HCT116 (cell line): ENCODE measurements around the gene TGM2. TPM values are rescaled to one million over a fixed set of nuclear protein-coding genes. Genes with fewer than 3 reads are reported as not detected.

Experiments
- ATAC-seq: fragments of 200-7000 bp; cut with Tn5 transposase; 2 replicates; pipeline ENCODE4 v1.9.1; 2020; ENCODE audit warnings: mild to moderate bottlenecking, moderate library complexity
- BruUV-seq: library from RNA; stranded (reverse); fragments of 400-500 nt; replicated peaks from 2 replicates; lab custom pipeline; 2021; lab: Mats Ljungman, UMichigan
- CTCF ChIA-PET: fragments of 300-600 bp; sonication (Branson Sonifier 250); formaldehyde crosslinking; loops from one replicate; lab custom pipeline; 2021; ENCODE audit warnings: antibody characterized with exemption; lab: Charles Lee
- POLR2A ChIA-PET: fragments of 300-600, 350-600 bp; sonication (Branson Sonifier 250); formaldehyde crosslinking; loops from one replicate; lab custom pipeline; 2021; ENCODE audit warnings: antibody characterized with exemption; lab: Charles Lee
- RAD21 ChIA-PET, 2 experiments: fragments of 300-600 bp; sonication (Branson Sonifier 250); formaldehyde crosslinking; loops; one replicate each; lab custom pipeline; 2023; ENCODE audit warnings: low total read pairs in 2 of 2; ENCODE audit not compliant: uncharacterized antibody in 2 of 2, unreplicated experiment in 2 of 2, low non-redundant PET in 1 of 2; lab: Charles Lee
- DNase-seq: peaks from one replicate; pipeline ENCODE4 v3.0.0-alpha.2; 2010; ENCODE audit warnings: low read depth, low spot score
- H2AFZ ChIP-seq: fragments of 200-600 bp; shearing (Covaris generic), sonication (generic); 2 replicates; pipeline ENCODE4 v1.6.1; 2017; ENCODE audit warnings: low read depth, mixed run types, mixed read lengths, antibody characterized with exemption, low read length; ENCODE audit not compliant: poor library complexity, severe bottlenecking
- H3K27ac ChIP-seq: 2 replicates; pipeline ENCODE4 v1.5.1; 2012; ENCODE audit warnings: low read depth, low read length
- H3K27me3 ChIP-seq: fragments of 200-600 bp; sonication (generic); 2 replicates; pipeline ENCODE4 v1.6.1; 2016; ENCODE audit warnings: mixed run types, low read length, mixed read lengths; ENCODE audit not compliant: insufficient read depth
- H3K36me3 ChIP-seq, 2 experiments: fragments of 200-500 bp in 1 of 2; fragments of 200-600 bp in 1 of 2; sonication (Bioruptor generic) in 1 of 2; sonication (generic) in 1 of 2; 2 replicates each; pipeline versions ENCODE4 v1.5.1 to v1.6.1; 2014 to 2016; ENCODE audit warnings: low read length in 2 of 2, inconsistent platforms in 1 of 2, mixed read lengths in 1 of 2, mixed run types in 1 of 2; ENCODE audit not compliant: insufficient read depth in 2 of 2, control insufficient read depth in 1 of 2
- H3K4me1 ChIP-seq, 2 experiments: fragments of 200-600 bp in 1 of 2; sonication (generic) in 1 of 2; 2 replicates each; pipeline versions ENCODE4 v1.5.1 to v1.6.1; 2012 to 2017; ENCODE audit warnings: low read length in 2 of 2, inconsistent platforms in 1 of 2, mild to moderate bottlenecking in 1 of 2, mixed read lengths in 1 of 2, mixed run types in 1 of 2, moderate library complexity in 1 of 2; ENCODE audit not compliant: insufficient read depth in 2 of 2, control insufficient read depth in 1 of 2
- H3K4me2 ChIP-seq: fragments of 200-600 bp; sonication (generic); 2 replicates; pipeline ENCODE4 v1.6.1; 2017; ENCODE audit warnings: mixed run types, low read length, mixed read lengths
- H3K4me3 ChIP-seq, 2 experiments: fragments of 200-600 bp in 1 of 2; sonication (generic) in 1 of 2; replicated peaks in 1 of 2; 2 replicates each; pipeline ENCODE4 v1.5.1; 2011 to 2016; ENCODE audit warnings: low read length in 2 of 2, control low read depth in 1 of 2, low read depth in 1 of 2, mild to moderate bottlenecking in 1 of 2, mixed read lengths in 1 of 2, mixed run types in 1 of 2
- H3K79me2 ChIP-seq: fragments of 200-600 bp; sonication (generic); 2 replicates; pipeline ENCODE4 v1.6.1; 2017; ENCODE audit warnings: mild to moderate bottlenecking, mixed run types, low read length, moderate library complexity, mixed read lengths; ENCODE audit not compliant: insufficient read depth
- H3K9ac ChIP-seq: fragments of 200-600 bp; sonication (generic); 2 replicates; pipeline ENCODE4 v1.6.1; 2016; ENCODE audit warnings: low read length, mixed read lengths
- H3K9me2 ChIP-seq: fragments of 200-600 bp; sonication (generic), shearing (Covaris generic); 2 replicates; pipeline ENCODE4 v1.6.1; 2017; ENCODE audit warnings: mixed run types, mild to moderate bottlenecking, moderate library complexity; ENCODE audit not compliant: insufficient read depth
- H3K9me3 ChIP-seq, 2 experiments: fragments of 200-500 bp in 1 of 2; fragments of 200-600 bp in 1 of 2; sonication (Bioruptor generic) in 1 of 2; sonication (generic) in 1 of 2; 2 replicates each; pipeline ENCODE4 v1.6.1; 2014 to 2017; ENCODE audit warnings: low read length in 2 of 2, mixed read lengths in 2 of 2, inconsistent platforms in 1 of 2, low read depth in 1 of 2, mild to moderate bottlenecking in 1 of 2, mixed run types in 1 of 2, moderate library complexity in 1 of 2; ENCODE audit not compliant: control insufficient read depth in 1 of 2, insufficient read depth in 1 of 2
- H4K20me1 ChIP-seq: fragments of 200-600 bp; sonication (generic), shearing (Covaris generic); 2 replicates; pipeline ENCODE4 v1.6.1; 2017; ENCODE audit warnings: mixed run types, mild to moderate bottlenecking, moderate library complexity; ENCODE audit not compliant: insufficient read depth
- ATF3 ChIP-seq: IDR thresholded peaks from 2 replicates; pipeline ENCODE4 v1.6.1; 2012
- CBX3 ChIP-seq: IDR thresholded peaks from 2 replicates; pipeline ENCODE4 v1.6.1; 2012; ENCODE audit warnings: low read depth
- EGR1 ChIP-seq: IDR thresholded peaks from 2 replicates; pipeline ENCODE4 v1.6.1; 2012; ENCODE audit warnings: low read depth
- ELF1 ChIP-seq: IDR thresholded peaks from 2 replicates; pipeline ENCODE4 v1.6.1; 2012; ENCODE audit warnings: low read depth, borderline replicate concordance
- EZH2 ChIP-seq: fragments of 200-600 bp; sonication (generic); IDR thresholded peaks from 2 replicates; pipeline ENCODE4 v1.6.1; 2017; ENCODE audit warnings: antibody characterized with exemption, mixed run types
- EZH2phosphoT487 ChIP-seq: fragments of 200-600 bp; IDR thresholded peaks from 2 replicates; pipeline ENCODE4 v1.6.1; 2018; ENCODE audit warnings: antibody characterized with exemption, borderline replicate concordance
- FOSL1 ChIP-seq: IDR thresholded peaks from 2 replicates; pipeline ENCODE4 v1.6.1; 2012; ENCODE audit warnings: low read depth
- JUND ChIP-seq: IDR thresholded peaks from 2 replicates; pipeline ENCODE4 v1.6.1; 2012
- POLR2A ChIP-seq: IDR thresholded peaks from 2 replicates; pipeline ENCODE4 v1.7.0; 2011; ENCODE audit warnings: borderline replicate concordance; ENCODE audit not compliant: insufficient read depth, insufficient read length; ENCODE audit errors: extremely low read depth
- POLR2AphosphoS5 ChIP-seq: IDR thresholded peaks from 2 replicates; pipeline ENCODE4 v1.6.1; 2011; ENCODE audit warnings: mild to moderate bottlenecking, low read depth, low read length, moderate library complexity
- RAD21 ChIP-seq: IDR thresholded peaks from 2 replicates; pipeline ENCODE4 v1.6.1; 2012; ENCODE audit warnings: low read depth, mild to moderate bottlenecking
- SIN3A ChIP-seq: IDR thresholded peaks from 2 replicates; pipeline ENCODE4 v1.6.1; 2012; ENCODE audit warnings: low read depth
- SP1 ChIP-seq: IDR thresholded peaks from 2 replicates; pipeline ENCODE4 v1.6.1; 2012; ENCODE audit warnings: low read depth
- SRF ChIP-seq: IDR thresholded peaks from 2 replicates; pipeline ENCODE4 v1.6.1; 2012; ENCODE audit warnings: low read depth
- YY1 ChIP-seq: IDR thresholded peaks from 2 replicates; pipeline ENCODE4 v1.6.1; 2011; ENCODE audit warnings: low read length, low read depth, moderate library complexity, mild to moderate bottlenecking; ENCODE audit not compliant: insufficient replicate concordance; ENCODE audit errors: extremely low read depth
- ZFX ChIP-seq: fragments of 450-650 bp; IDR thresholded peaks from 2 replicates; pipeline ENCODE4 v1.6.1; 2017
- ZNF274 ChIP-seq: fragments of 200-500 bp; sonication (Bioruptor generic); IDR thresholded peaks from 2 replicates; pipeline ENCODE4 v1.6.1; 2014; ENCODE audit warnings: mild to moderate bottlenecking, low read depth, low read length, inconsistent platforms
- intact Hi-C: fragments of 100-400 bp; cut with micrococcal nuclease; formaldehyde crosslinking; loops from 2 replicates; pipeline ENCODE4 v1.10.0; 2022
- total RNA-seq: library from RNA; stranded (reverse); gene quantifications from one replicate; pipeline ENCODE4 v1.2.1, GENCODE V29; 2021; ENCODE audit not compliant: unreplicated experiment
- TF ChIP-seq, protein P1 (sequence below): IDR thresholded peaks from 2 replicates; pipeline ENCODE4 v1.6.1; 2011; ENCODE audit warnings: mild to moderate bottlenecking, low read length, moderate library complexity; ENCODE audit not compliant: insufficient replicate concordance; ENCODE audit errors: extremely low read depth
- TF ChIP-seq, protein P2 (sequence below): IDR thresholded peaks from 2 replicates; pipeline ENCODE4 v1.6.1; 2012; ENCODE audit warnings: low read depth
- TF ChIP-seq, protein P3 (sequence below): IDR thresholded peaks from 2 replicates; pipeline ENCODE4 v1.6.1; 2012

TGM2 gene
- total RNA-seq, 1 experiment from 2014 or later: 6.1 TPM

DNA sequence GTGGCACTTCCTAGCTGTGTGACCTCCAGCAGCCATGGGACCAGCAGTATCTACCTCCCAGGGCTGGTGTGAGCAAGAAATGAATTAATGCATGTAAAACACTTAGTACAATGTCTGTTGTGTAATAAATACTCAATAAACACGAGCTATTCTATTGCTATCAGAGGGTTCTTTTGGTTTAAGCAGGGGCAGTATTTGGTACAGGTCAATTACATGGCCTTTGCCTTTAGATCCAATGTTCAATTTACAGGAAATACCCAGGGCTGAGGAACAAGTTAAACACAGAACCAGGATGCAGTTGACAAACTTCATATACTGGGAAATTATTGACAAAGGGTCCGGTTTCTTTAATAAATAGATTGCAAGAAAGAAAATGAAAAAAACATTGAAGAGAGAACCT is 2.9 kb downstream of the TGM2 start:
- Histone ChIP-seq H3K4me1 (peaks cover 6 to 16% of the 10 kb centered on the region in 2 experiments; a peak in 2 of 4 replicates), H3K27ac (no peak overlapping the region), H3K9me3 (no peaks in the 10 kb centered on the region), H2AFZ (no peak overlapping the region), H3K9ac (no peak overlapping the region), H3K9me2 (no peaks in the 10 kb centered on the region), H3K4me2 (no peak overlapping the region), H4K20me1 (no peaks in the 10 kb centered on the region), H3K36me3 (no peaks in the 10 kb centered on the region), H3K79me2 (no peaks in the 10 kb centered on the region), H3K4me3 (no peak overlapping the region), H3K27me3 (no peaks in the 10 kb centered on the region)
- no TSS peak for BruUV-seq
- ATAC-seq (no peak), DNase-seq (no peak)
- RAD21 ChIA-PET: no interaction called here
- no peak for TF ChIP-seq SP1
- TF ChIP-seq, protein P1, sequence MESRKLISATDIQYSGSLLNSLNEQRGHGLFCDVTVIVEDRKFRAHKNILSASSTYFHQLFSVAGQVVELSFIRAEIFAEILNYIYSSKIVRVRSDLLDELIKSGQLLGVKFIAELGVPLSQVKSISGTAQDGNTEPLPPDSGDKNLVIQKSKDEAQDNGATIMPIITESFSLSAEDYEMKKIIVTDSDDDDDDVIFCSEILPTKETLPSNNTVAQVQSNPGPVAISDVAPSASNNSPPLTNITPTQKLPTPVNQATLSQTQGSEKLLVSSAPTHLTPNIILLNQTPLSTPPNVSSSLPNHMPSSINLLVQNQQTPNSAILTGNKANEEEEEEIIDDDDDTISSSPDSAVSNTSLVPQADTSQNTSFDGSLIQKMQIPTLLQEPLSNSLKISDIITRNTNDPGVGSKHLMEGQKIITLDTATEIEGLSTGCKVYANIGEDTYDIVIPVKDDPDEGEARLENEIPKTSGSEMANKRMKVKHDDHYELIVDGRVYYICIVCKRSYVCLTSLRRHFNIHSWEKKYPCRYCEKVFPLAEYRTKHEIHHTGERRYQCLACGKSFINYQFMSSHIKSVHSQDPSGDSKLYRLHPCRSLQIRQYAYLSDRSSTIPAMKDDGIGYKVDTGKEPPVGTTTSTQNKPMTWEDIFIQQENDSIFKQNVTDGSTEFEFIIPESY: no peak
- TF ChIP-seq EGR1: no peak
- no peak for TF ChIP-seq SIN3A
- no peak for TF ChIP-seq SRF
- no peak for TF ChIP-seq EZH2
- TF ChIP-seq ATF3: no peak
- TF ChIP-seq ZFX: no peak
- TF ChIP-seq, protein P2, sequence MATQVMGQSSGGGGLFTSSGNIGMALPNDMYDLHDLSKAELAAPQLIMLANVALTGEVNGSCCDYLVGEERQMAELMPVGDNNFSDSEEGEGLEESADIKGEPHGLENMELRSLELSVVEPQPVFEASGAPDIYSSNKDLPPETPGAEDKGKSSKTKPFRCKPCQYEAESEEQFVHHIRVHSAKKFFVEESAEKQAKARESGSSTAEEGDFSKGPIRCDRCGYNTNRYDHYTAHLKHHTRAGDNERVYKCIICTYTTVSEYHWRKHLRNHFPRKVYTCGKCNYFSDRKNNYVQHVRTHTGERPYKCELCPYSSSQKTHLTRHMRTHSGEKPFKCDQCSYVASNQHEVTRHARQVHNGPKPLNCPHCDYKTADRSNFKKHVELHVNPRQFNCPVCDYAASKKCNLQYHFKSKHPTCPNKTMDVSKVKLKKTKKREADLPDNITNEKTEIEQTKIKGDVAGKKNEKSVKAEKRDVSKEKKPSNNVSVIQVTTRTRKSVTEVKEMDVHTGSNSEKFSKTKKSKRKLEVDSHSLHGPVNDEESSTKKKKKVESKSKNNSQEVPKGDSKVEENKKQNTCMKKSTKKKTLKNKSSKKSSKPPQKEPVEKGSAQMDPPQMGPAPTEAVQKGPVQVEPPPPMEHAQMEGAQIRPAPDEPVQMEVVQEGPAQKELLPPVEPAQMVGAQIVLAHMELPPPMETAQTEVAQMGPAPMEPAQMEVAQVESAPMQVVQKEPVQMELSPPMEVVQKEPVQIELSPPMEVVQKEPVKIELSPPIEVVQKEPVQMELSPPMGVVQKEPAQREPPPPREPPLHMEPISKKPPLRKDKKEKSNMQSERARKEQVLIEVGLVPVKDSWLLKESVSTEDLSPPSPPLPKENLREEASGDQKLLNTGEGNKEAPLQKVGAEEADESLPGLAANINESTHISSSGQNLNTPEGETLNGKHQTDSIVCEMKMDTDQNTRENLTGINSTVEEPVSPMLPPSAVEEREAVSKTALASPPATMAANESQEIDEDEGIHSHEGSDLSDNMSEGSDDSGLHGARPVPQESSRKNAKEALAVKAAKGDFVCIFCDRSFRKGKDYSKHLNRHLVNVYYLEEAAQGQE: no peak
- no peak for TF ChIP-seq EZH2phosphoT487
- TF ChIP-seq ELF1: no peak
- TF ChIP-seq CBX3: no peak
- no peak for TF ChIP-seq YY1
- TF ChIP-seq, protein P3, sequence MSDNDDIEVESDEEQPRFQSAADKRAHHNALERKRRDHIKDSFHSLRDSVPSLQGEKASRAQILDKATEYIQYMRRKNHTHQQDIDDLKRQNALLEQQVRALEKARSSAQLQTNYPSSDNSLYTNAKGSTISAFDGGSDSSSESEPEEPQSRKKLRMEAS: no peak
- TF ChIP-seq FOSL1: no peak
- no peak for TF ChIP-seq POLR2AphosphoS5
- no peak for TF ChIP-seq ZNF274
- TF ChIP-seq RAD21: no peak
- TF ChIP-seq POLR2A: no peak
- no peak for TF ChIP-seq JUND
- CTCF ChIA-PET: interaction anchor here (0.7 to 1.7 kb wide), 2 partner anchors 59 to 105 kb away, joined by 3 to 5 read pairs; no protein-coding TSS in a partner anchor
- intact Hi-C loops: loop anchor here (10.0 kb wide), 1 partner anchor 597 kb away; no protein-coding TSS in a partner anchor
- POLR2A ChIA-PET: no interaction called here
